Nucleus accumbens (tissue), 56 donors: ENCODE data around the gene DGCR6.
"Not testable (repeated sequence)": the region's sequence is repeated elsewhere in the genome, so short reads cannot be mapped to it uniquely, and the experiment has no call there.

Experiments
- DNase-seq, 56 donors: peaks; one replicate each; lab custom pipeline; 2025; lab: John Stamatoyannopoulos, UW

The DGCR6 gene

GRCh38 chr22:18929459-18929858 is 23.3 kb downstream of the DGCR6 start:
- DNase-seq = no peak

- DNase-seq = no peak
Measured at GRCh38 chr22:18931905-18932652, 26.0 kb downstream of the DGCR6 start.

GRCh38 chr22:18933914-18934313 is 27.8 kb downstream of the DGCR6 start:
- DNase-seq = no peak

GRCh38 chr22:18934688-18935087 is 28.6 kb downstream of the DGCR6 start:
- DNase-seq = not testable (repeated sequence)

GRCh38 chr22:18935889-18936529 is 29.9 kb downstream of the DGCR6 start, which contains the start of gene PRODH:
Gene PRODH, minus strand, starts transcription at chr22:18936293. Its CDS starts 6 bp downstream, at chr22:18936287.
- no peak for DNase-seq

GRCh38 chr22:18938691-18939090 is 32.6 kb downstream of the DGCR6 start:
- not testable (repeated sequence) for DNase-seq

GRCh38 chr22:18947105-18947504 is 41.0 kb downstream of the DGCR6 start:
- not testable (repeated sequence) for DNase-seq

- DNase-seq = no peak
Measured at GRCh38 chr22:18947905-18948304, 41.8 kb downstream of the DGCR6 start.

- DNase-seq = no peak
Measured at GRCh38 chr22:18950141-18950540, 44.0 kb downstream of the DGCR6 start.

- DNase-seq = no peak
Measured at GRCh38 chr22:18952022-18952421, 45.9 kb downstream of the DGCR6 start.

GRCh38 chr22:18953128-18953527 is 47.0 kb downstream of the DGCR6 start:
- DNase-seq = not testable (repeated sequence)

- DNase-seq = peak in 45 of 56 donors; percentile 5 to 81 (median 34)
Measured at GRCh38 chr22:18954303-18954989, 48.3 kb downstream of the DGCR6 start.

GRCh38 chr22:18954990-18955571 is 49.0 kb downstream of the DGCR6 start:
- no peak for DNase-seq

- no peak for DNase-seq
Measured at GRCh38 chr22:18955696-18956095, 49.6 kb downstream of the DGCR6 start.

- not testable (repeated sequence) for DNase-seq
Measured at GRCh38 chr22:18956121-18956895, 50.2 kb downstream of the DGCR6 start.

GRCh38 chr22:18956956-18957355 is 50.8 kb downstream of the DGCR6 start:
- not testable (repeated sequence) for DNase-seq

GRCh38 chr22:18957621-18958320 is 51.7 kb downstream of the DGCR6 start:
- DNase-seq = not testable (repeated sequence)

GRCh38 chr22:18958321-18958705 is 52.2 kb downstream of the DGCR6 start:
- DNase-seq = peak in 24 of 56 donors; percentile 12 to 74 (median 32)

GRCh38 chr22:18958738-18959137 is 52.6 kb downstream of the DGCR6 start:
- DNase-seq = not testable (repeated sequence)
